Activated T-helper 17 cell treated with anti-CD3 and anti-CD28 coated beads, Interleukin-2, amount 50 U/mL, for 72 hours (primary cell): ENCODE data around the gene GLOD4. TPM values are rescaled to one million over a fixed set of nuclear protein-coding genes. Genes with fewer than 3 reads are reported as not detected.
A peak's percentile ranks its signal among the peaks of the same experiment; 100 is the strongest.
"Not testable (repeated sequence)": the region's sequence is repeated elsewhere in the genome, so short reads cannot be mapped to it uniquely, and the experiment has no call there.

ENCODE experiments used
- ATAC-seq: fragments of 150-1000 bp; cut with Tn5 transposase; replicated peaks from 2 replicates; pipeline ENCODE4 v1.10.0; 2021; ENCODE audit warnings: mild to moderate bottlenecking, moderate library complexity
- H3K27ac Mint-ChIP-seq: one replicate; pipeline ENCODE4 v1.8.0; 2022; ENCODE audit warnings: mixed read lengths
- H3K27me3 Mint-ChIP-seq: one replicate; pipeline ENCODE4 v1.8.0; 2022; ENCODE audit warnings: mixed read lengths
- H3K36me3 Mint-ChIP-seq: one replicate; pipeline ENCODE4 v1.8.0; 2022; ENCODE audit warnings: low read depth, mild to moderate bottlenecking, mixed read lengths
- H3K4me1 Mint-ChIP-seq: one replicate; pipeline ENCODE4 v1.8.0; 2022; ENCODE audit warnings: mixed read lengths
- H3K4me3 Mint-ChIP-seq: one replicate; pipeline ENCODE4 v1.8.0; 2022; ENCODE audit warnings: mild to moderate bottlenecking, mixed read lengths
- H3K9me3 Mint-ChIP-seq: one replicate; pipeline ENCODE4 v1.8.0; 2022; ENCODE audit warnings: mixed read lengths
- total RNA-seq, 2 donors: library from RNA; stranded (reverse); gene quantifications; one replicate each; pipeline ENCODE4 v1.2.3, GENCODE V29; 2022

Gene GLOD4
- total RNA-seq, 2 donors from 2014 or later = 41.5 to 59.0 TPM

DNA sequence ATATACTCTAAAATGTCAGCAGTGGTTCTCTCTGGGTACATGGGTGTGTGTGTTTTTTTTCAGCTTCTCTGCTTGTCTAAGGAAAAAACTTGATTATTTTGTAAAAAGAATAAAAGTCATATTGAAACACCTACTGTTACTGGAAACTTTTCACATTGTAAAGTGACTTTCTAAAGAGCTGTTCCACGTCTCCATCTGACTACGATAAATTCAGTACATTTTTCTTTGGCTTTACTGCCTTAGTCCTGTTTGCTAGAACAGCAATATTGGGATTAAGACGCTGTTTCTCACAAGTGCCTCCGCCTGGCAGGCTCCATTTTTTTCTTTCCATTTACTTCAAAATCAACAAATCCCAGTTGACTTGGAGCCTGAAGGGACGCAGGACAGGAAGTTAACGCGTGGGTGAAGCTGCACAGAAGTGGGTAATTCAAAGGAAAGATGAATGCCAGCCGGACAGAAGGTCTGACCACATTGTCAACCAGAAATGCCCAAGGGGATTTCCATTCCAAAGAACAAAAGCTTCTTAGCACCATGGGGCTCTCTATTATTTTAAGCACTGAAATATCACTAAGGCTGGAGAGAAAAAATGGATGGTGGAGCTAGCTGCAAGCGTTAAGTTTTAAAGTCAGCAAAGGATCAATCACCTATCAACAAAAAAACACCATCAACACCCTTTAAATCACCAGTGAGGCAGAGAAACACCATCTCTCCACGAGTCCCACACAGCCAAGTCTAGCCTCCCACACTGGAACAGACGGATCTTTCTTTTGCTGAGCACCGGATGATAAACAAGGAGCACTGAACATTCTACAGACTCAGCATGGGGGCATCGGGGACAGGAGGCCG lies 8.4 kb downstream of the GLOD4 start:
- H3K27ac Mint-ChIP-seq = peak overlapping the region; percentile 92
- peak overlapping the region; percentile 73 for H3K4me3 Mint-ChIP-seq
- H3K9me3 Mint-ChIP-seq = no peaks in the 10 kb centered on the region
- no peaks in the 10 kb centered on the region for H3K27me3 Mint-ChIP-seq
- H3K36me3 Mint-ChIP-seq = peaks cover 99% of the 10 kb centered on the region
- ATAC-seq = peak; percentile 68
- H3K4me1 Mint-ChIP-seq = peaks cover 24% of the 10 kb centered on the region

- ATAC-seq = no peak
- Mint-ChIP-seq H3K27me3 (no peaks in the 10 kb centered on the region), H3K4me3 (peak overlapping the region; percentile 73), H3K4me1 (peaks cover 24% of the 10 kb centered on the region), H3K36me3 (peaks cover 97% of the 10 kb centered on the region), H3K9me3 (no peaks in the 10 kb centered on the region), H3K27ac (peak overlapping the region; percentile 92)
Observed at GRCh38 chr17:773016-773415, 9.1 kb downstream of the GLOD4 start.

GRCh38 chr17:767076-767475 lies 15.0 kb downstream of the GLOD4 start:
- no peak overlapping the region for H3K27ac Mint-ChIP-seq

GRCh38 chr17:760371-760770 lies 21.7 kb downstream of the GLOD4 start:
- H3K27me3 Mint-ChIP-seq = no peaks in the 10 kb centered on the region
- no peaks in the 10 kb centered on the region for H3K9me3 Mint-ChIP-seq
- peaks cover 79% of the 10 kb centered on the region for H3K36me3 Mint-ChIP-seq
- no peaks in the 10 kb centered on the region for H3K4me1 Mint-ChIP-seq
- ATAC-seq = no peak
- H3K4me3 Mint-ChIP-seq = no peak overlapping the region
- no peak overlapping the region for H3K27ac Mint-ChIP-seq

More at GRCh38 chr17:767076-767475, 15.0 kb downstream of the GLOD4 start:
- H3K4me1 Mint-ChIP-seq = no peaks in the 10 kb centered on the region
- peaks cover 87% of the 10 kb centered on the region for H3K36me3 Mint-ChIP-seq
- ATAC-seq = no peak
- no peaks in the 10 kb centered on the region for H3K27me3 Mint-ChIP-seq
- H3K4me3 Mint-ChIP-seq = no peak overlapping the region
- H3K9me3 Mint-ChIP-seq = no peaks in the 10 kb centered on the region

GRCh38 chr17:759964-760363 lies 22.1 kb downstream of the GLOD4 start:
- Mint-ChIP-seq H3K36me3 (peaks cover 75% of the 10 kb centered on the region), H3K27ac (no peak overlapping the region)

GRCh38 chr17:756010-756567 lies 26.0 kb downstream of the GLOD4 start:
- not testable (repeated sequence) for ATAC-seq, H3K27me3 Mint-ChIP-seq, H3K4me1 Mint-ChIP-seq, H3K4me3 Mint-ChIP-seq, H3K27ac Mint-ChIP-seq, H3K9me3 Mint-ChIP-seq
- H3K36me3 Mint-ChIP-seq = peaks cover 47% of the 10 kb centered on the region

More at GRCh38 chr17:759964-760363, 22.1 kb downstream of the GLOD4 start:
- no peaks in the 10 kb centered on the region for H3K9me3 Mint-ChIP-seq
- no peaks in the 10 kb centered on the region for H3K27me3 Mint-ChIP-seq
- H3K4me1 Mint-ChIP-seq = no peaks in the 10 kb centered on the region
- ATAC-seq = no peak
- no peak overlapping the region for H3K4me3 Mint-ChIP-seq

- peaks cover 47% of the 10 kb centered on the region for H3K36me3 Mint-ChIP-seq
- not testable (repeated sequence) for H3K27ac Mint-ChIP-seq, H3K4me3 Mint-ChIP-seq
Observed at GRCh38 chr17:755319-755961, 26.6 kb downstream of the GLOD4 start.

GRCh38 chr17:753418-753817 lies 28.7 kb downstream of the GLOD4 start:
- Mint-ChIP-seq H3K27ac (peak overlapping the region; percentile 72), H3K27me3 (no peaks in the 10 kb centered on the region), H3K4me3 (peak overlapping the region; percentile 97), H3K9me3 (no peaks in the 10 kb centered on the region), H3K36me3 (peaks cover 37% of the 10 kb centered on the region), H3K4me1 (peaks cover 25% of the 10 kb centered on the region)
- ATAC-seq = no peak

More at GRCh38 chr17:755319-755961, 26.6 kb downstream of the GLOD4 start:
- not testable (repeated sequence) for H3K9me3 Mint-ChIP-seq, H3K4me1 Mint-ChIP-seq, ATAC-seq, H3K27me3 Mint-ChIP-seq

- peak overlapping the region; percentile 91 for H3K27ac Mint-ChIP-seq
- peak overlapping the region; percentile 97 for H3K4me3 Mint-ChIP-seq
- peaks cover 32% of the 10 kb centered on the region for H3K4me1 Mint-ChIP-seq
- H3K9me3 Mint-ChIP-seq = no peaks in the 10 kb centered on the region
- no peaks in the 10 kb centered on the region for H3K27me3 Mint-ChIP-seq
- peaks cover 44% of the 10 kb centered on the region for H3K36me3 Mint-ChIP-seq
- ATAC-seq = peak; percentile 0
Observed at GRCh38 chr17:752620-753219, 29.4 kb downstream of the GLOD4 start.

DNA sequence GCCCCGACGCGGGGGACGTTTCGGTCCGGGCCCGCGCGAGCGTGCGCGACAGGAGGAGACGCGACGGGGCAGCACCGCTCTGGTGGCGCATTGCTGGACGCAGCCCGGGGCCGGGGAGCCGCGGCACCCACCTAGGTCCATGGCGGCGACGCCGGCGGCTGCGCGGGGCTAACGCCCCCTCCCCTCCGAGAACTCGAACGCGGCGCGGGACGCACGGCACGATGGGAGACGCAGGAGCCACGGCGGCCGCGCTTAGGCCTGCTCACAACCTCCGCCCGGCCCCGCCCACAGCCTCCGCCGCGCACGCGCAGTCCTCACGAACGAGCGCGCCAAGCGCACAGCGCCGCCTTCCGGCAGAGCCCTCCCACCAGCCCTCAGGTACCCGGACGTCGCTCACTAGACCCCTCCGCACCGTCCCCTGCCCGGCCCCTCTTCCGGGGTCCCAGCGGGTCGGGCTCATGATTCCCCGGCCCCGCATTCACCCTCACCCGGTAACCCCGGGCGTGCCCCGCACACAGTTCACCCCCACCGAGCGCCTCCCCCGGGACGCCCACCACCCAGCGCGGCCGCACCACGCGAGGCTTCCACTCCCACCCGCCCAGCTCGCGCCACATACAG lies 30.0 kb downstream of the GLOD4 start, which contains the start of gene GEMIN4:
GEMIN4 (minus strand) TSS at position 263 of the 618 bp plus-strand sequence; CDS start at position 141, 122 bp downstream.
- peak; percentile 88 for ATAC-seq

DNA sequence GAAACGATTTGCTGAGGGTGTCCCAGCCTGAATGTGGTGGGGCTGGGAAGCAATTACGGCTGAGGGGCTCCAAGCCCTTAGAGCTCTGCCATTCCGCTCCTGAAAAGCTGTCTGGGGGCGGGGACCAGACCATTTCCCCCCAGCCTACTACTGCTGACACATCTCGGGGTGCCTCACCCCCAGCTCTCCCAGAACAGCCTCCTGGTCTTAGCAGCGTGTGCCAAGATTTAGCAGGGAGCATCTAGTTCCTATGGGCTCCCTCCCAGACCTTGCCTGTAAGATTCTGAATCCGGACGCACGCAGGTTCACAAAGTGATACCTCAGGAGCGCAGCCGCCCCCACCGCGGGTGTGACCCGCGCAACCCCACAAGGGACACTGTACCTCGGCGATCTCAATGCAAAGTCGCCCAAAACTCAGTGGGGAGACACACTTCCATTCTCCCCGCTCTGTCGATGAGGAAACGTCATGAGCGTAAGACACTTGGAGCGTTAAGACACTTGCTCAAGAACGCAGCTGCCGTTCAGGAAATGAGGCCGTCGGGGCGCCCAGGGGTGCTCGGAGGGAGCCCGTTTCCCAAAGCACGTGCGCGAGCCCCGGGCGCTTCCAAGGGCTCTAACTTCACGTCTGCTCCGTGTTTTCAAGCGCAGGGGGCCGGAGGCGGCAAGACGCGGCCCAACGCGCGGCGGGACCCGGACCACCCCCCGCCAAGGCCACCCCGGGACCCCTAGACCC lies 30.6 kb downstream of the GLOD4 start:
- Mint-ChIP-seq H3K27me3 (no peaks in the 10 kb centered on the region), H3K4me3 (peak overlapping the region; percentile 97), H3K27ac (peak overlapping the region; percentile 93), H3K9me3 (no peaks in the 10 kb centered on the region), H3K36me3 (peaks cover 46% of the 10 kb centered on the region), H3K4me1 (peaks cover 32% of the 10 kb centered on the region)
- ATAC-seq = peak; percentile 48

More for the DNA sequence above, 30.0 kb downstream of the GLOD4 start, which contains the start of gene GEMIN4:
- H3K9me3 Mint-ChIP-seq = no peaks in the 10 kb centered on the region
- H3K27me3 Mint-ChIP-seq = no peaks in the 10 kb centered on the region
- peak within 1 kb of the TSS; percentile 93 for H3K27ac Mint-ChIP-seq
- H3K4me1 Mint-ChIP-seq = peaks cover 32% of the 10 kb centered on the region
- peak within 1 kb of the TSS; percentile 97 for H3K4me3 Mint-ChIP-seq
- peaks cover 46% of the 10 kb centered on the region for H3K36me3 Mint-ChIP-seq

DNA sequence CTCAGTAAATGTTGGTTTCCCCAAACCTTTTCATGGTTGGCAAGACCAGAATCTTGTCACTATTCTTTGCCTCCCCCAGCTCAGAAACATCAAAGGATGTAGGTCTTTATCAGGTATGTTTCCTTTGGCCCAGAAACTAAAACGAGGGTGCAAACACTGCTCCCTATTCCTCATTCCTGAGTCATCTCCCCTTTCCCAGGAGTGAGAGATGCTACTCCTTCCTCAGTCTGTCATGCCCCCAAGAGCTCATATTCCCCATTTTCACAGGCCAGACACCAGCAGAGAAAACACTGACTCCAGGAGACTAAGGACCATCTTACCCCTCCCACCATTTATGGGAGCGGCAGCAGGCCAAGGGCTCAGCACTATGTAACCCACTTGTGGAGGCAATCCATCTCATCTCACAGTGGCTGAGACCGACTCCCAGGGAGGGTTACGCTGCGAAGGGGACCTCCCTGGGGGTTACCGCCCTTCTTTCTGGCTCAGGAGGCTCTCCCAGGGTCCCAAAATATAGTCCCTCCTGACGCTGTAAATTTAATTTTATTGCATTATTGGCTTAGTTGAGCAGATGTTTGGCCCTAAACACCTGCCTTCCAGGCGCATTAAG lies 31.5 kb downstream of the GLOD4 start:
- ATAC-seq = no peak
- H3K9me3 Mint-ChIP-seq = no peaks in the 10 kb centered on the region
- no peaks in the 10 kb centered on the region for H3K27me3 Mint-ChIP-seq
- peak overlapping the region; percentile 97 for H3K4me3 Mint-ChIP-seq
- peaks cover 32% of the 10 kb centered on the region for H3K4me1 Mint-ChIP-seq
- H3K36me3 Mint-ChIP-seq = peaks cover 49% of the 10 kb centered on the region
- peak overlapping the region; percentile 93 for H3K27ac Mint-ChIP-seq

GRCh38 chr17:749359-749758 lies 32.7 kb downstream of the GLOD4 start:
- peaks cover 61% of the 10 kb centered on the region for H3K36me3 Mint-ChIP-seq
- H3K27ac Mint-ChIP-seq, ATAC-seq: not testable (repeated sequence)

More at GRCh38 chr17:749359-749758, 32.7 kb downstream of the GLOD4 start:
- not testable (repeated sequence) for H3K9me3 Mint-ChIP-seq, H3K27me3 Mint-ChIP-seq
- Mint-ChIP-seq H3K4me3 (peak overlapping the region; percentile 97), H3K4me1 (peaks cover 32% of the 10 kb centered on the region)
